ENCODE data around the gene NFIX. TPM values are rescaled to one million over a fixed set of nuclear protein-coding genes. Genes with fewer than 3 reads are reported as not detected.

The NFIX gene
- total and polyA plus RNA-seq, 2 of the 13 experiments (the other 11 are each of a cell fraction or from before 2014, with no cell fraction given) = 3.4 to 5.4 TPM

- TF ChIP-seq MEF2D (CRISPR knock-in tag; IDR thresholded peaks at IDR 0.05) (no peak), SIX4 (CRISPR knock-in tag; IDR thresholded peaks at IDR 0.05) (no peak), ARHGAP35 (CRISPR knock-in tag; IDR thresholded peaks at IDR 0.05; ENCODE audit: borderline replicate concordance) (no peak), RFX3 (CRISPR knock-in tag; IDR thresholded peaks at IDR 0.05) (no peak), KMT2A (CRISPR knock-in tag; IDR thresholded peaks at IDR 0.05) (0 out of 2 replicates have a peak, but pooled peaks have one; percentile 69), MAFG (CRISPR knock-in tag; IDR thresholded peaks at IDR 0.05) (no peak), NR2C2 (CRISPR knock-in tag; IDR thresholded peaks at IDR 0.05; ENCODE audit: borderline replicate concordance) (peak; percentile 90), KLF6 (CRISPR knock-in tag; IDR thresholded peaks at IDR 0.05) (no peak), ZNF768 (CRISPR knock-in tag; IDR thresholded peaks at IDR 0.05) (0 out of 2 replicates have a peak, but pooled peaks have one; percentile 24), ELF4 (CRISPR knock-in tag; IDR thresholded peaks at IDR 0.05; ENCODE audit: borderline replicate concordance) (no peak), ZNF275 (CRISPR knock-in tag; IDR thresholded peaks at IDR 0.05; ENCODE audit: borderline replicate concordance) (no peak), MZF1 (CRISPR knock-in tag; IDR thresholded peaks at IDR 0.05; ENCODE audit: borderline replicate concordance) (no peak), NFIB (CRISPR knock-in tag; IDR thresholded peaks at IDR 0.05; ENCODE audit: borderline replicate concordance) (no peak), DMTF1 (CRISPR knock-in tag; IDR thresholded peaks at IDR 0.05) (no peak), RBFOX2 (IDR thresholded peaks at IDR 0.05; ENCODE audit: low read depth, low read length) (no peak; the same call in 1 of the 2 replicates), MYC (CRISPR knock-in tag; IDR thresholded peaks at IDR 0.05; ENCODE audit: borderline replicate concordance) (peak; percentile 94), POLR2AphosphoS2 (IDR thresholded peaks at IDR 0.05; ENCODE audit: low read depth, low read length) (no peak), POLR2A (IDR thresholded peaks at IDR 0.05; ENCODE audit: insufficient read depth in 1 of 2, low read depth in 2 of 2, low read length in 2 of 2) (no peak), U2AF2 (IDR thresholded peaks at IDR 0.05; ENCODE audit: low read depth, low read length) (no peak), ZBTB8A (CRISPR knock-in tag; IDR thresholded peaks at IDR 0.05; ENCODE audit: borderline replicate concordance, low read depth) (no peak), CBFB (CRISPR knock-in tag; IDR thresholded peaks at IDR 0.05) (no peak), ZNF556 (CRISPR knock-in tag; IDR thresholded peaks at IDR 0.05; ENCODE audit: borderline replicate concordance) (no peak), ATM (IDR thresholded peaks at IDR 0.05; ENCODE audit: borderline replicate concordance) (no peak), ARNT (IDR thresholded peaks at IDR 0.05) (no peak), SP5 (CRISPR knock-in tag; IDR thresholded peaks at IDR 0.05; ENCODE audit: borderline replicate concordance, low read depth) (no peak), SATB2 (CRISPR knock-in tag; IDR thresholded peaks at IDR 0.05) (no peak), SALL2 (CRISPR knock-in tag; IDR thresholded peaks at IDR 0.05) (no peak)
These were observed 17.7 kb downstream of the NFIX start (continued) for GRCh38 chr19:13012690-13013608.
